Neural crest cell (in vitro differentiated cells): ENCODE results near the gene PRR14. TPM values are rescaled to one million over a fixed set of nuclear protein-coding genes. Genes with fewer than 3 reads are reported as not detected.
A peak's percentile ranks its signal among the peaks of the same experiment; 100 is the strongest.
"Not testable (repeated sequence)": the region's sequence is repeated elsewhere in the genome, so short reads cannot be mapped to it uniquely, and the experiment has no call there.

Source experiments
- DNase-seq: peaks from one replicate; pipeline ENCODE4 v3.0.0; 2021; ENCODE audit warnings: low read depth, mixed read lengths, low spot score
- H3K27ac Mint-ChIP-seq: one replicate; pipeline ENCODE4 v1.8.0; 2021; ENCODE audit warnings: mild to moderate bottlenecking, mixed read lengths; ENCODE audit not compliant: unreplicated experiment
- H3K27me3 Mint-ChIP-seq: 2 replicates; pipeline ENCODE4 v1.8.0; 2021; ENCODE audit warnings: low read depth, mild to moderate bottlenecking, mixed read lengths
- H3K36me3 Mint-ChIP-seq: 2 replicates; pipeline ENCODE4 v1.8.0; 2021; ENCODE audit warnings: low read depth, mild to moderate bottlenecking, mixed read lengths
- H3K4me1 Mint-ChIP-seq: 2 replicates; pipeline ENCODE4 v1.8.0; 2021; ENCODE audit warnings: mixed read lengths
- H3K4me3 Mint-ChIP-seq: one replicate; pipeline ENCODE4 v1.8.0; 2021; ENCODE audit warnings: mild to moderate bottlenecking, mixed read lengths
- H3K9me3 Mint-ChIP-seq: 2 replicates; pipeline ENCODE4 v1.8.0; 2021; ENCODE audit warnings: mixed read lengths
- CTCF ChIP-seq: fragments of 200-600 bp; sonication (generic); conservative IDR thresholded peaks from 2 replicates; pipeline ENCODE4 v1.5.0; 2021; ENCODE audit warnings: antibody characterized with exemption, mild to moderate bottlenecking
- total RNA-seq: library from RNA; stranded (reverse); gene quantifications from 2 replicates; pipeline ENCODE4 v1.2.1, GENCODE V29; 2021

Gene PRR14
- total RNA-seq, 1 donor from 2014 or later, result 67.0 TPM

- no peak for TF ChIP-seq CTCF
- peaks cover 30% of the 10 kb centered on the region for H3K4me1 Mint-ChIP-seq
- H3K4me3 Mint-ChIP-seq, result peak overlapping the region; percentile 77
- H3K27ac Mint-ChIP-seq, result peak overlapping the region; percentile 83
- no peak for DNase-seq
- peaks cover 13% of the 10 kb centered on the region for H3K36me3 Mint-ChIP-seq
- H3K27me3 Mint-ChIP-seq, result peaks cover 5% of the 10 kb centered on the region
- H3K9me3 Mint-ChIP-seq, result no peaks in the 10 kb centered on the region
Observed at GRCh38 chr16:30700971-30701370, 50.2 kb downstream of the PRR14 start.

- DNase-seq, H3K27me3 Mint-ChIP-seq, H3K27ac Mint-ChIP-seq, H3K9me3 Mint-ChIP-seq: not testable (repeated sequence)
- peaks cover 19% of the 10 kb centered on the region for H3K4me1 Mint-ChIP-seq
- H3K36me3 Mint-ChIP-seq, result peaks cover 26% of the 10 kb centered on the region
- H3K4me3 Mint-ChIP-seq, result peak overlapping the region; percentile 76
Observed at GRCh38 chr16:30703071-30703470, 52.3 kb downstream of the PRR14 start.

GRCh38 chr16:30703971-30704370 lies 53.2 kb downstream of the PRR14 start:
- peaks cover 26% of the 10 kb centered on the region for H3K36me3 Mint-ChIP-seq
- H3K4me1 Mint-ChIP-seq, result peaks cover 17% of the 10 kb centered on the region
- no peak for DNase-seq
- no peak for TF ChIP-seq CTCF
- H3K27me3 Mint-ChIP-seq, result peaks cover 2% of the 10 kb centered on the region
- no peak overlapping the region for H3K27ac Mint-ChIP-seq
- no peaks in the 10 kb centered on the region for H3K9me3 Mint-ChIP-seq
- H3K4me3 Mint-ChIP-seq, result no peak overlapping the region

Other genes with a start within 250 kb of the PRR14 start
- gene ZNF771, start 243.4 kb upstream of the PRR14 start, total RNA-seq, result 17.5 and 18.9 TPM in 2 replicates
- 91.6 and 94.3 TPM in 2 replicates for gene DCTPP1, start 220.9 kb upstream of the PRR14 start, total RNA-seq
- gene SEPHS2, start 205.1 kb upstream of the PRR14 start, total RNA-seq, result 29.6 and 30.5 TPM in 2 replicates
- gene ITGAL, start 178.2 kb upstream of the PRR14 start, total RNA-seq, result not detected in 2 replicates
- 64.0 and 68.5 TPM in 2 replicates for gene ZNF768, start 124.4 kb upstream of the PRR14 start, total RNA-seq
- 10.5 and 11.3 TPM in 2 replicates for gene ZNF747, start 116.1 kb upstream of the PRR14 start, total RNA-seq
- 20.7 and 22.3 TPM in 2 replicates for gene ZNF764, start 92.6 kb upstream of the PRR14 start, total RNA-seq
- 13.4 and 14.3 TPM in 2 replicates for gene ZNF688, start 79.2 kb upstream of the PRR14 start, total RNA-seq
- gene ZNF785, start 65.3 kb upstream of the PRR14 start, total RNA-seq, result 37.6 and 38.3 TPM in 2 replicates
- 23.0 and 23.2 TPM in 2 replicates for gene ZNF689, start 40.6 kb upstream of the PRR14 start, total RNA-seq
- gene FBRS, start 7.5 kb downstream of the PRR14 start, total RNA-seq, result 63.6 and 67.1 TPM in 2 replicates
- 94.5 and 100.0 TPM in 2 replicates for gene SRCAP, start 48.2 kb downstream of the PRR14 start, total RNA-seq
- gene PHKG2, start 97.5 kb downstream of the PRR14 start, total RNA-seq, result 39.2 and 40.8 TPM in 2 replicates
- gene CFAP119, start 111.1 kb downstream of the PRR14 start, total RNA-seq, result 14.4 and 18.5 TPM in 2 replicates
- 154 and 157 TPM in 2 replicates for gene RNF40, start 111.4 kb downstream of the PRR14 start, total RNA-seq
- 41.0 and 41.4 TPM in 2 replicates for gene ZNF629, start 136.2 kb downstream of the PRR14 start, total RNA-seq
- gene BCL7C, start 243.1 kb downstream of the PRR14 start, total RNA-seq, result 35.9 and 38.4 TPM in 2 replicates
- gene CTF1, start 245.7 kb downstream of the PRR14 start, total RNA-seq, result 1.6 and 2.6 TPM in 2 replicates